HepG2 (cell line): Measurements from ENCODE around the gene CTRB2. TPM values are rescaled to one million over a fixed set of nuclear protein-coding genes. Genes with fewer than 3 reads are reported as not detected.

ENCODE experiments used
- ATAC-seq: fragments of 200-7000 bp; cut with Tn5 transposase; 3 replicates; pipeline ENCODE4 v1.9.1; 2020; ENCODE audit warnings: mild to moderate bottlenecking, moderate library complexity
- BruUV-seq: library from RNA; stranded (reverse); fragments of 400-500 nt; replicated peaks from 2 replicates; lab custom pipeline; 2021; lab: Mats Ljungman, UMichigan
- CTCF ChIA-PET: fragments of 300-600 bp; formaldehyde crosslinking; extraction: SDS; loops from one replicate; lab custom pipeline; 2021; ENCODE audit warnings: low total read pairs, inconsistent platforms, low intra/inter-chr PET ratio; lab: Yijun Ruan, JAX
- POLR2A ChIA-PET: fragments of 350-600 bp; sonication (Branson Sonifier 250); formaldehyde crosslinking; loops from one replicate; lab custom pipeline; 2020; ENCODE audit warnings: antibody characterized with exemption, inconsistent platforms; lab: Yijun Ruan, JAX
- DNase-seq: peaks from one replicate; pipeline ENCODE4 v3.0.0-alpha.2; 2015; ENCODE audit warnings: low spot score
- FAIRE-seq: peaks from 3 replicates; lab custom pipeline; 2011; peaks lifted over from hg19 to GRCh38; lab: Jason Lieb, UNC
- H2AFZ ChIP-seq: one replicate; pipeline ENCODE4 v1.6.1; 2011; ENCODE audit warnings: low read length, inconsistent platforms
- H3K27ac ChIP-seq: fragments of 300-600 bp; 3 replicates; pipeline ENCODE4 v1.8.0; 2011; ENCODE audit warnings: mixed run types, mild to moderate bottlenecking, mixed read lengths, low read length, inconsistent platforms; ENCODE audit not compliant: insufficient read depth; ENCODE audit errors: extremely low read length
- H3K27me3 ChIP-seq, 2 experiments: fragments of 200-600 bp in 1 of 2; 2 replicates in 1 of 2; 3 replicates in 1 of 2; pipeline versions ENCODE4 v1.6.0 to v1.8.0; 2011; ENCODE audit warnings: low read length in 2 of 2, mild to moderate bottlenecking in 2 of 2, moderate library complexity in 2 of 2, inconsistent platforms in 1 of 2; ENCODE audit not compliant: insufficient read depth in 2 of 2, control insufficient read depth in 1 of 2
- H3K36me3 ChIP-seq, 2 experiments: fragments of 200-600 bp in 1 of 2; replicated peaks in 1 of 2; 2 replicates in 1 of 2; 3 replicates in 1 of 2; pipeline versions ENCODE4 v1.5.1 to v1.8.0; 2011; ENCODE audit warnings: low read length in 2 of 2, inconsistent platforms in 1 of 2; ENCODE audit not compliant: insufficient read depth in 2 of 2, control insufficient read depth in 1 of 2
- H3K4me1 ChIP-seq: 2 replicates; pipeline ENCODE4 v1.5.1; 2012; ENCODE audit warnings: low read length, inconsistent platforms; ENCODE audit not compliant: insufficient read depth
- H3K4me2 ChIP-seq: 2 replicates; pipeline ENCODE4 v1.6.0; 2011; ENCODE audit warnings: low read depth, low read length, inconsistent platforms
- H3K4me3 ChIP-seq, 3 experiments: fragments of 200-600 bp in 1 of 3; sonication (generic), shearing (Covaris generic) in 1 of 3; replicated peaks in 1 of 3; 2 replicates each; pipeline ENCODE4 v1.5.1; 2011 to 2016; ENCODE audit warnings: low read length in 3 of 3, inconsistent platforms in 2 of 3, low read depth in 2 of 3, mild to moderate bottlenecking in 2 of 3, control low read depth in 1 of 3, mixed read lengths in 1 of 3; ENCODE audit not compliant: insufficient read depth in 1 of 3
- H3K79me2 ChIP-seq: one replicate; pipeline ENCODE4 v1.6.1; 2011; ENCODE audit warnings: low read length, inconsistent platforms; ENCODE audit not compliant: insufficient read depth
- H3K9ac ChIP-seq: 2 replicates; pipeline ENCODE4 v1.6.0; 2011; ENCODE audit warnings: mild to moderate bottlenecking, low read depth, low read length, inconsistent platforms; ENCODE audit not compliant: insufficient read depth
- H3K9me3 ChIP-seq: 2 replicates; pipeline ENCODE4 v1.5.1; 2012; ENCODE audit warnings: mild to moderate bottlenecking, low read length
- H4K20me1 ChIP-seq: 2 replicates; pipeline ENCODE4 v1.6.0; 2011; ENCODE audit warnings: inconsistent platforms, mild to moderate bottlenecking, low read length, moderate library complexity; ENCODE audit not compliant: insufficient read depth
- NRL ChIP-seq: sonication (generic); formaldehyde crosslinking; IDR thresholded peaks from 2 replicates; pipeline ENCODE4 v1.5.0; 2020; ENCODE audit warnings: missing genetic modification reagents, mild to moderate bottlenecking, moderate library complexity, borderline replicate concordance
- WGBS: methylation state at CpG from one replicate; pipeline ENCODE4 v1.1.6; 2017; ENCODE audit warnings: low lambda C conversion rate; 5-methylcytosine and 5-hydroxymethylcytosine counted together
- in situ Hi-C: cut with HindIII; loops from 2 replicates; pipeline ENCODE4 v1.10.0; 2017; ENCODE audit warnings: low pct_unique_long_range_greater_than_20kb; ENCODE audit not compliant: extremely low pct_ligation_motif_present
- intact Hi-C: fragments of 100-400 bp; cut with micrococcal nuclease; formaldehyde crosslinking; loops from one replicate; pipeline ENCODE4 v1.10.0; 2022; ENCODE audit not compliant: unreplicated experiment
- polyA plus RNA-seq, 8 experiments: library from polyadenylated mRNA; depleted of rRNA in 3 of 8; stranded (reverse) in 7 of 8; unstranded in 1 of 8; fragments of >200 nt; fragmentation: Illumina TruSeq in 4 of 8; extraction: Trizol in 4 of 8; gene quantifications; 2 replicates each; pipeline versions ENCODE4 v1.2.1 to v1.2.3, GENCODE V29; 2011 to 2016; ENCODE audit warnings: low read depth in 4 of 8, missing spikeins in 1 of 8, mixed read lengths in 1 of 8; ENCODE audit not compliant: insufficient read depth in 1 of 8
- total RNA-seq, 5 experiments: library from RNA; depleted of rRNA; stranded (reverse); fragments of >200 nt; fragmentation: Illumina TruSeq; extraction: Trizol; gene quantifications; 2 replicates each; pipeline ENCODE4 v1.2.3, GENCODE V29; 2016; ENCODE audit warnings: low read depth in 1 of 5
- TF ChIP-seq, protein P1 (sequence below): sonication (generic); formaldehyde crosslinking; IDR thresholded peaks from 2 replicates; pipeline ENCODE4 v1.5.1; 2020; ENCODE audit warnings: mild to moderate bottlenecking, missing genetic modification reagents, moderate library complexity
- TF ChIP-seq, protein P2 (sequence below): sonication (generic); formaldehyde crosslinking; IDR thresholded peaks from 2 replicates; pipeline ENCODE4 v1.8.1; 2023; ENCODE audit warnings: missing genetic modification reagents, mild to moderate bottlenecking, borderline replicate concordance

CTRB2 gene
- total and polyA plus RNA-seq, 2 of the 13 experiments (the other 11 are each of a cell fraction or from before 2014, with no cell fraction given) = 0.13 TPM; not detected in 1

DNA sequence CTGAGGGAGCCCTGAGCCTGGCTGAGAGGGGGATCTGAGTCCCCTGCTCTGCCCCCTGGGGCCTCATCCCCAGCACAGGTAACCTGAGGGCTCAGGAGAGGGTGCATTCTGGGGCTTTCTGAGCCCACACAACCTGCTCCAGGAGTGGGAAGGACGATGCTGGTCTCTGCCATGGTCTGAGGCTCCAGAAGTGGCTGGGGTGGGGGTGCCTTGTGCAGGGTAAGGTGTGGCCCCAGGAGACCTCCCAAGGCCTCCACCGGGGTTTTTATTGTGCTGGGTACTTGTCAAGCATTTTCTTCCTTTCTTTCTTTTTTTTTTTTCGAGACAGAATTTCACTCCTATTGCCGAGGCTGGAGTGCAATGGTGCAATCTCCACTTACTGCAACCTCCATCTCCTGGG, 12.1 kb upstream of the CTRB2 start:
- Histone ChIP-seq H3K36me3 (no peaks in the 10 kb centered on the region), H3K9me3 (no peaks in the 10 kb centered on the region), H3K27me3 (peaks cover 4 to 34% of the 10 kb centered on the region in 2 experiments; a peak in 3 of 5 replicates), H3K9ac (peak overlapping the region; percentile 44; the same call in 1 of the 2 replicates), H3K27ac (no peak overlapping the region), H4K20me1 (no peaks in the 10 kb centered on the region), H3K79me2 (no peaks in the 10 kb centered on the region), H3K4me3 (peak overlapping the region in 2 of 3 experiments; percentile 27 to 60; a peak in 3 of 6 replicates), H3K4me1 (peaks cover 63% of the 10 kb centered on the region), H2AFZ (no peak overlapping the region), H3K4me2 (peak overlapping the region; percentile 78)
- DNase-seq = no peak
- TF ChIP-seq, protein P1, sequence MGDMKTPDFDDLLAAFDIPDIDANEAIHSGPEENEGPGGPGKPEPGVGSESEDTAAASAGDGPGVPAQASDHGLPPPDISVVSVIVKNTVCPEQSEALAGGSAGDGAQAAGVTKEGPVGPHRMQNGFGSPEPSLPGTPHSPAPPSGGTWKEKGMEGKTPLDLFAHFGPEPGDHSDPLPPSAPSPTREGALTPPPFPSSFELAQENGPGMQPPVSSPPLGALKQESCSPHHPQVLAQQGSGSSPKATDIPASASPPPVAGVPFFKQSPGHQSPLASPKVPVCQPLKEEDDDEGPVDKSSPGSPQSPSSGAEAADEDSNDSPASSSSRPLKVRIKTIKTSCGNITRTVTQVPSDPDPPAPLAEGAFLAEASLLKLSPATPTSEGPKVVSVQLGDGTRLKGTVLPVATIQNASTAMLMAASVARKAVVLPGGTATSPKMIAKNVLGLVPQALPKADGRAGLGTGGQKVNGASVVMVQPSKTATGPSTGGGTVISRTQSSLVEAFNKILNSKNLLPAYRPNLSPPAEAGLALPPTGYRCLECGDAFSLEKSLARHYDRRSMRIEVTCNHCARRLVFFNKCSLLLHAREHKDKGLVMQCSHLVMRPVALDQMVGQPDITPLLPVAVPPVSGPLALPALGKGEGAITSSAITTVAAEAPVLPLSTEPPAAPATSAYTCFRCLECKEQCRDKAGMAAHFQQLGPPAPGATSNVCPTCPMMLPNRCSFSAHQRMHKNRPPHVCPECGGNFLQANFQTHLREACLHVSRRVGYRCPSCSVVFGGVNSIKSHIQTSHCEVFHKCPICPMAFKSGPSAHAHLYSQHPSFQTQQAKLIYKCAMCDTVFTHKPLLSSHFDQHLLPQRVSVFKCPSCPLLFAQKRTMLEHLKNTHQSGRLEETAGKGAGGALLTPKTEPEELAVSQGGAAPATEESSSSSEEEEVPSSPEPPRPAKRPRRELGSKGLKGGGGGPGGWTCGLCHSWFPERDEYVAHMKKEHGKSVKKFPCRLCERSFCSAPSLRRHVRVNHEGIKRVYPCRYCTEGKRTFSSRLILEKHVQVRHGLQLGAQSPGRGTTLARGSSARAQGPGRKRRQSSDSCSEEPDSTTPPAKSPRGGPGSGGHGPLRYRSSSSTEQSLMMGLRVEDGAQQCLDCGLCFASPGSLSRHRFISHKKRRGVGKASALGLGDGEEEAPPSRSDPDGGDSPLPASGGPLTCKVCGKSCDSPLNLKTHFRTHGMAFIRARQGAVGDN (CRISPR knock-in tag) = 0 out of 2 replicates have a peak, but pooled peaks have one; percentile 2
- peak; percentile 32; the same call in 1 of the 2 replicates for TF ChIP-seq NRL (CRISPR knock-in tag)
- TF ChIP-seq, protein P2, sequence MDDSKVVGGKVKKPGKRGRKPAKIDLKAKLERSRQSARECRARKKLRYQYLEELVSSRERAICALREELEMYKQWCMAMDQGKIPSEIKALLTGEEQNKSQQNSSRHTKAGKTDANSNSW (CRISPR knock-in tag) = no peak
- intact Hi-C loops (no loop called here), in situ Hi-C loops (no loop called here)
- ATAC-seq = peak; percentile 2
- CTCF ChIA-PET = no interaction called here
- POLR2A ChIA-PET = interaction anchor here (1.3 kb wide), 1 partner anchor 26 kb away, joined by 3 read pairs; no protein-coding TSS in a partner anchor
- 5% methylated on average over 4 of the region's 4 CpGs for WGBS
- FAIRE-seq = no peak
- no TSS peak for BruUV-seq
